Fibroblast of lung (primary cell): Measurements from ENCODE around the gene EGR2. TPM values are rescaled to one million over a fixed set of nuclear protein-coding genes. Genes with fewer than 3 reads are reported as not detected.

Source experiments
- DNase-seq, 2 donors: peaks; one replicate each; pipeline versions ENCODE4 v3.0.0 to v3.0.0-alpha.2; 2010; ENCODE audit warnings: low read depth in 2 of 2
- H2AFZ ChIP-seq: 2 replicates; pipeline ENCODE4 v1.5.1; 2012; ENCODE audit warnings: low read length, control low read depth, inconsistent platforms
- H3K27ac ChIP-seq: 2 replicates; pipeline ENCODE4 v1.5.1; 2011; ENCODE audit warnings: low read length, control low read depth; ENCODE audit not compliant: insufficient read depth
- H3K27me3 ChIP-seq: 2 replicates; pipeline ENCODE4 v1.5.1; 2011; ENCODE audit warnings: mild to moderate bottlenecking, low read length; ENCODE audit not compliant: control insufficient read depth, insufficient read depth
- H3K36me3 ChIP-seq: 2 replicates; pipeline ENCODE4 v1.5.1; 2011; ENCODE audit warnings: low read length; ENCODE audit not compliant: control insufficient read depth, insufficient read depth
- H3K4me1 ChIP-seq: 2 replicates; pipeline ENCODE4 v1.5.1; 2011; ENCODE audit warnings: low read length; ENCODE audit not compliant: control insufficient read depth, insufficient read depth; ENCODE audit errors: extremely low read depth
- H3K4me2 ChIP-seq: 2 replicates; pipeline ENCODE4 v1.5.1; 2011; ENCODE audit warnings: low read length, control low read depth; ENCODE audit not compliant: insufficient read depth; ENCODE audit errors: extremely low read depth
- H3K4me3 ChIP-seq, 4 experiments: fragments of 200-600 bp in 1 of 4; sonication (generic) in 1 of 4; replicated peaks in 1 of 4; 2 replicates each; pipeline ENCODE4 v1.5.1; 2011 to 2016; ENCODE audit warnings: low read length in 4 of 4, low read depth in 3 of 4, mild to moderate bottlenecking in 3 of 4, control low read depth in 2 of 4, inconsistent platforms in 1 of 4, mixed read lengths in 1 of 4; ENCODE audit not compliant: insufficient read depth in 1 of 4; ENCODE audit errors: control extremely low read depth in 1 of 4
- H3K79me2 ChIP-seq: 2 replicates; pipeline ENCODE4 v1.5.1; 2012; ENCODE audit warnings: mild to moderate bottlenecking, low read length, inconsistent platforms; ENCODE audit not compliant: control insufficient read depth, insufficient read depth
- H3K9ac ChIP-seq: 2 replicates; pipeline ENCODE4 v1.5.1; 2011; ENCODE audit warnings: mild to moderate bottlenecking, low read length, control low read depth; ENCODE audit not compliant: insufficient read depth
- H3K9me3 ChIP-seq: 2 replicates; pipeline ENCODE4 v1.5.1; 2012; ENCODE audit warnings: low read depth, low read length; ENCODE audit not compliant: control insufficient read depth, insufficient read depth
- H4K20me1 ChIP-seq: 2 replicates; pipeline ENCODE4 v1.5.1; 2011; ENCODE audit warnings: low read length; ENCODE audit not compliant: control insufficient read depth, insufficient read depth; ENCODE audit errors: extremely low read depth
- CTCF ChIP-seq, 2 donors: IDR thresholded peaks in 1 of 2; conservative IDR thresholded peaks in 1 of 2; 1 replicate in 1 of 2; 2 replicates in 1 of 2; pipeline ENCODE4 v1.5.1; 2011 to 2012; ENCODE audit warnings: low read length in 2 of 2, control low read depth in 1 of 2, inconsistent platforms in 1 of 2, low read depth in 1 of 2, mild to moderate bottlenecking in 1 of 2
- EZH2 ChIP-seq: IDR thresholded peaks from 2 replicates; pipeline ENCODE4 v1.5.1; 2012; ENCODE audit warnings: low read length, control low read depth, mild to moderate bottlenecking; ENCODE audit errors: missing control alignments
- polyA plus RNA-seq, 2 donors: library from polyadenylated mRNA; depleted of rRNA in 1 of 2; stranded (reverse) in 1 of 2; unstranded in 1 of 2; fragments of >200 nt; gene quantifications; 2 replicates each; pipeline ENCODE4 v1.2.1, GENCODE V29; 2011 to 2012; ENCODE audit warnings: missing spikeins in 1 of 2
- total RNA-seq: library from RNA; depleted of rRNA; stranded (reverse); fragments of >200 nt; gene quantifications from 2 replicates; pipeline ENCODE4 v1.2.1, GENCODE V29; 2014

Gene EGR2
- total and polyA plus RNA-seq, 2 donors (not counting 1 experiment from before 2014, with no cell fraction given) = 0.08 to 0.33 TPM

- no peak overlapping the region for H3K27ac ChIP-seq
- no peaks in the 10 kb centered on the region for H3K4me1 ChIP-seq
- no peaks in the 10 kb centered on the region for H3K36me3 ChIP-seq
- no peak overlapping the region for H3K4me3 ChIP-seq
- H3K27me3 ChIP-seq = no peaks in the 10 kb centered on the region
- no peak overlapping the region for H3K9ac ChIP-seq
- H4K20me1 ChIP-seq = no peaks in the 10 kb centered on the region
- no peaks in the 10 kb centered on the region for H3K9me3 ChIP-seq
- no peaks in the 10 kb centered on the region for H3K79me2 ChIP-seq
- H3K4me2 ChIP-seq = no peak overlapping the region
- DNase-seq = peak; percentile 6 to 33
- TF ChIP-seq EZH2 (no peak), CTCF (conservative IDR thresholded peaks at IDR 0.05 in 1 of 2, IDR thresholded peaks at IDR 0.05 in 1 of 2; ENCODE audit: low read depth in 1 of 2, low read length in 2 of 2) (no peak)
- H2AFZ ChIP-seq = no peak overlapping the region
Measured at GRCh38 chr10:62860946-62861345, 44.8 kb upstream of the EGR2 start.

- Histone ChIP-seq H2AFZ (no peak overlapping the region), H3K79me2 (no peaks in the 10 kb centered on the region), H3K4me1 (no peaks in the 10 kb centered on the region), H3K36me3 (no peaks in the 10 kb centered on the region), H3K4me2 (peak overlapping the region; percentile 17), H3K9me3 (no peaks in the 10 kb centered on the region), H3K27me3 (no peaks in the 10 kb centered on the region), H3K9ac (no peak overlapping the region), H4K20me1 (no peaks in the 10 kb centered on the region), H3K27ac (no peak overlapping the region), H3K4me3 (no peak overlapping the region)
- TF ChIP-seq CTCF (conservative IDR thresholded peaks at IDR 0.05 in 1 of 2, IDR thresholded peaks at IDR 0.05 in 1 of 2; ENCODE audit: low read depth in 1 of 2, low read length in 2 of 2) (no peak), EZH2 (no peak)
- DNase-seq = peak; percentile 66 to 86
Measured at GRCh38 chr10:62858364-62858763, 42.2 kb upstream of the EGR2 start.

- no peak for DNase-seq
- Histone ChIP-seq H3K27ac (no peak overlapping the region), H3K4me1 (no peaks in the 10 kb centered on the region), H3K27me3 (no peaks in the 10 kb centered on the region), H2AFZ (no peak overlapping the region), H3K9me3 (no peaks in the 10 kb centered on the region), H3K4me3 (no peak overlapping the region), H3K36me3 (no peaks in the 10 kb centered on the region), H3K79me2 (no peaks in the 10 kb centered on the region), H4K20me1 (no peaks in the 10 kb centered on the region), H3K9ac (no peak overlapping the region), H3K4me2 (no peak overlapping the region)
- no peak for TF ChIP-seq CTCF (conservative IDR thresholded peaks at IDR 0.05 in 1 of 2, IDR thresholded peaks at IDR 0.05 in 1 of 2; ENCODE audit: low read depth in 1 of 2, low read length in 2 of 2)
- no peak for TF ChIP-seq EZH2
Measured at GRCh38 chr10:62856021-62856420, 39.9 kb upstream of the EGR2 start.
